Testis (tissue), 2 donors: ENCODE measurements around the gene TTC28.

Experiments used
- CTCF ChIP-seq, 3 experiments: fragments of 450-650 bp in 2 of 3; fragments of 200-600 bp in 1 of 3; sonication (generic) in 1 of 3; IDR thresholded peaks; one replicate each; pipeline ENCODE4 v1.5.1; 2016 to 2019; ENCODE audit warnings: antibody characterized with exemption in 3 of 3, mild to moderate bottlenecking in 2 of 3, moderate library complexity in 1 of 3
- POLR2A ChIP-seq: fragments of 450-650 bp; IDR thresholded peaks from one replicate; pipeline ENCODE4 v1.6.1; 2017; ENCODE audit warnings: antibody characterized with exemption, mild to moderate bottlenecking, moderate library complexity

- TF ChIP-seq CTCF (IDR thresholded peaks at IDR 0.05) (no peak), POLR2A (no peak)
Measured at GRCh38 chr22:28187612-28188011, 492.0 kb downstream of the TTC28 start.
